Loucy (cell line): ENCODE measurements around the gene SORCS1.

Experiments
- CTCF ChIP-seq: fragments of 200-600 bp; sonication (generic); conservative IDR thresholded peaks from 2 replicates; pipeline ENCODE4 v1.5.1; 2014; ENCODE audit warnings: mild to moderate bottlenecking, antibody characterized with exemption, low read length
- EZH2phosphoT487 ChIP-seq: fragments of 200-600 bp; IDR thresholded peaks from 2 replicates; pipeline ENCODE4 v1.6.1; 2018; ENCODE audit warnings: antibody characterized with exemption, mild to moderate bottlenecking, moderate library complexity, borderline replicate concordance

- no peak for TF ChIP-seq CTCF
- TF ChIP-seq EZH2phosphoT487 = no peak
Measured at GRCh38 chr10:106619346-106619745, 545.2 kb downstream of the SORCS1 start.
